Measurements from ENCODE around the gene TNC. TPM values are rescaled to one million over a fixed set of nuclear protein-coding genes. Genes with fewer than 3 reads are reported as not detected.

TNC gene
- total RNA-seq, 1 donor from 2014 or later, result 52.9 TPM

DNA sequence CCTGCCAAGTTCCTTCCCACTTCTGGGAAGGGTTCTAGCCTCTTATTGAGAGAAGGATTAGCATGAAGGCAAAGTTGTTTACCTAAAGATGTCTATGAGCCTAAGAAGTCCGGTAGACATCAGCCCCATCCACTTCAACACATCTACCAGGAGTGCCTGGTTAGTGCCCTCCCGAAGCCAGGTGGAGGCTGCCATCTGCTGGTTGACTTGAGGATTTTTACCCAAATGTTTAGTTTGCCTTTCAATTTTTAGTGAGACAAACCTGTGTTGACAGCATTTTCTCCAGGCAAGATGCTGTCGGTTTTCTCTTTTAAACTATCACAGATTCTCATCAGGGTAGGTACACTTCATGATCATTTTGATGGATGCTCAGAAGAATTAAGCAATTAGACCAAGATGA is 104.0 kb downstream of the TNC start:
- intact Hi-C loops (cut with DNase I), result no loop called here
- Histone ChIP-seq H3K9me3 (no peaks in the 10 kb centered on the region), H3K4me3 (no peak overlapping the region), H3K36me3 (no peaks in the 10 kb centered on the region), H3K27ac (no peak overlapping the region), H3K27me3 (no peaks in the 10 kb centered on the region), H3K4me1 (no peaks in the 10 kb centered on the region)
- TF ChIP-seq, protein P1, sequence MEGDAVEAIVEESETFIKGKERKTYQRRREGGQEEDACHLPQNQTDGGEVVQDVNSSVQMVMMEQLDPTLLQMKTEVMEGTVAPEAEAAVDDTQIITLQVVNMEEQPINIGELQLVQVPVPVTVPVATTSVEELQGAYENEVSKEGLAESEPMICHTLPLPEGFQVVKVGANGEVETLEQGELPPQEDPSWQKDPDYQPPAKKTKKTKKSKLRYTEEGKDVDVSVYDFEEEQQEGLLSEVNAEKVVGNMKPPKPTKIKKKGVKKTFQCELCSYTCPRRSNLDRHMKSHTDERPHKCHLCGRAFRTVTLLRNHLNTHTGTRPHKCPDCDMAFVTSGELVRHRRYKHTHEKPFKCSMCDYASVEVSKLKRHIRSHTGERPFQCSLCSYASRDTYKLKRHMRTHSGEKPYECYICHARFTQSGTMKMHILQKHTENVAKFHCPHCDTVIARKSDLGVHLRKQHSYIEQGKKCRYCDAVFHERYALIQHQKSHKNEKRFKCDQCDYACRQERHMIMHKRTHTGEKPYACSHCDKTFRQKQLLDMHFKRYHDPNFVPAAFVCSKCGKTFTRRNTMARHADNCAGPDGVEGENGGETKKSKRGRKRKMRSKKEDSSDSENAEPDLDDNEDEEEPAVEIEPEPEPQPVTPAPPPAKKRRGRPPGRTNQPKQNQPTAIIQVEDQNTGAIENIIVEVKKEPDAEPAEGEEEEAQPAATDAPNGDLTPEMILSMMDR (IDR thresholded peaks at IDR 0.05), result peak; percentile 86
- ATAC-seq (peak; percentile 88), DNase-seq (peak; percentile 79)

DNA sequence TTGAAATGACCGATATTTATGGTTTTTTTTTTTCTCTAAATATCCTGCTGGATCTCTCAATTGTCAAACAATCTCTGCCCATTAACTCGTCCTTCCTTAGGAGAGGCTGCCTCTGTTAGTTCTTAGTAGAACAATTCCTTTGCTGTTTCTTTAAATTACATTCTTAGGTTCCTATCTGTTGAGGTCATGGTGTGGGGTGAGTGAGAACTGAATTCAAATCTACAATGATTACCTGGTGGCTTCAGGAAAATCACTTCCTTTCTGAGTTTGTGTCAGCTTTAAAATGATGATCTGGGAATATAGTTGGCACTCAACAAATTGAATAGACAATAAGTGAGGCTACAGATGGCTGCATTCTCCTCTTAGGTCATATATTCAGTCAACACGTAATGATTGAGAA is 105.5 kb downstream of the TNC start:
- DNase-seq (no peak), ATAC-seq (no peak)
- Histone ChIP-seq H3K4me1 (no peaks in the 10 kb centered on the region), H3K27me3 (no peaks in the 10 kb centered on the region), H3K36me3 (no peaks in the 10 kb centered on the region), H3K4me3 (no peak overlapping the region), H3K27ac (no peak overlapping the region), H3K9me3 (no peaks in the 10 kb centered on the region)
- intact Hi-C loops (cut with DNase I), result no loop called here
- TF ChIP-seq, protein P1 (IDR thresholded peaks at IDR 0.05), result no peak

DNA sequence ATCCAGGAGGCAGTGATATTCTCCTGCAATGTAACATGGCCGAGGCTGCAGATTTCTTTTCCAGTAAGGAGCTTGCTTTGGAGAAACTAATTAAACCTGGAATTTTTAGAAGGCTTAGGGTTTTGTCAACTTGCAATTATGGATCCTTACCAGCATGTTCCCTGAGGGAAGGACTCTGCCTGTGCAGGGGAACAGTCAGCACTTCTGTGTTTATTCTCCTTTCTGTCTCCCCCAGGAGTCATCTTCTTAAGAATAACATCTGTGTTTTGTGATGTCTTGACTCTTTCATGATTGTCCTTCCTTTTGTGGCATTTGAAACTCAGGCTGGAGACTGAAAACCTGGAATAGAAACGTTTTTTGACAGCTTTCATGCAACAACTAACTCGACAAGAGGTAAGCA is 107.1 kb downstream of the TNC start:
- DNase-seq (no peak), ATAC-seq (no peak)
- intact Hi-C loops (cut with DNase I), result no loop called here
- Histone ChIP-seq H3K4me3 (no peak overlapping the region), H3K4me1 (no peaks in the 10 kb centered on the region), H3K9me3 (no peaks in the 10 kb centered on the region), H3K36me3 (no peaks in the 10 kb centered on the region), H3K27me3 (no peaks in the 10 kb centered on the region), H3K27ac (no peak overlapping the region)
- TF ChIP-seq, protein P1 (IDR thresholded peaks at IDR 0.05), result no peak

DNA sequence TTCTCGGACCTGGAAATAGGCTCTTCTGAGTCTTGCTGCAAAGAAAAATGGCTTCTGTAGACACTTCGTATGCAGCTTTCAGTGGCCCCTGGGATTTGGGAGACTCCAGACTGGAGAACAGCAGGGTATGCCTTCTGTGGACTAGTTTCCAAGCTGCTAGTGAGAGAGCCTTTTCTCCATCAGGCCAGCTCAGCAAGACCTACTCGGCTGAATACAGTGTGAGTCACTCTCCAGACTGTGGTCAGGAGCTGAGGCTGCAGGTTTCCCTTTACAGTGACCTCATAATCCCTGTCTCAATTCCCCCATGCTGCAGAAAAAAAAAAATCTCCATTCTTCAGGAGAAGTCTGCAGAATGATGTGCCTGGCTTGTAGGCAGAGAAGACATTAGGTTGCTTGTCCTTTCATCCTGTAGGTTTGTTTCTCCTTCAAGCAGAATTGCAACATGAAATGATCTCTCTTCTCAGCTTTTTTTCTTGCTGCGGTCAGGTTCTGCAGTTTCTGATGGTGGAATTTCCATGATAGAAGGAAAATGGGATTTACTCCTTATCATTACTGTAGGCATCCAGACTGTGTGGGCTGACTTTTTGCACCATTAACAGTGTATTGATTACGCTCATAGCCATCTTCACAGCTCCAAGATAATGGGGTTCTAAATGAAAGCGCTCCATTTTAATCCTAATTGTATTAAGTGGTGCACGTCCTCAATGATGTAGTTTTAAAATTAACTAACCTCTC is 109.3 kb downstream of the TNC start:
- Histone ChIP-seq H3K27me3 (no peaks in the 10 kb centered on the region), H3K4me3 (no peak overlapping the region), H3K4me1 (no peaks in the 10 kb centered on the region), H3K36me3 (no peaks in the 10 kb centered on the region), H3K9me3 (no peaks in the 10 kb centered on the region), H3K27ac (no peak overlapping the region)
- TF ChIP-seq, protein P1 (IDR thresholded peaks at IDR 0.05), result no peak
- intact Hi-C loops (cut with DNase I), result no loop called here
- ATAC-seq (peak; percentile 75), DNase-seq (no peak)

DNA sequence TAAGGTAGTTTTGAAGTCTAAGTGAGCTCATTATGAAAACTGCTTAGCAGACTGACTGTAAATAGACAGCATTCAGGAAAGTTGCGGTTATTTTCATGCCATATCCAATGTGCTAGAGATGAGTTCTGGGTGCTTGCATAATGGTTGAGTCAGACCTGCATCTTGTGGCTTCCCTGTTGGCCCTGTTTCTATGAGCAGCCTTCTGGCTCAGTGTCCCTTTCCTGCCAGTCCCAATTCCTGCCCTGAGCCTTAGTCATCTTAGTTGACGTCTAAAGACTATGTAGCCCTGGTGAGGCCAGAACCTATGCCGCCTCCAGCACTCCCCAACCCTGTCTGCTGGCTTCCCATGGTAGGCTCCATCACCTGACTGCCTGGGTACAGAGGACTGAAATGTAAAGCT is 111.3 kb downstream of the TNC start:
- DNase-seq (no peak), ATAC-seq (peak; percentile 50)
- H3K36me3 ChIP-seq, result no peaks in the 10 kb centered on the region
- no peaks in the 10 kb centered on the region for H3K9me3 ChIP-seq
- no peaks in the 10 kb centered on the region for H3K4me1 ChIP-seq
- H3K4me3 ChIP-seq, result no peak overlapping the region
- H3K27me3 ChIP-seq, result no peaks in the 10 kb centered on the region
- intact Hi-C loops (cut with DNase I), result no loop called here
- no peak overlapping the region for H3K27ac ChIP-seq
- TF ChIP-seq, protein P1 (IDR thresholded peaks at IDR 0.05), result no peak

DNA sequence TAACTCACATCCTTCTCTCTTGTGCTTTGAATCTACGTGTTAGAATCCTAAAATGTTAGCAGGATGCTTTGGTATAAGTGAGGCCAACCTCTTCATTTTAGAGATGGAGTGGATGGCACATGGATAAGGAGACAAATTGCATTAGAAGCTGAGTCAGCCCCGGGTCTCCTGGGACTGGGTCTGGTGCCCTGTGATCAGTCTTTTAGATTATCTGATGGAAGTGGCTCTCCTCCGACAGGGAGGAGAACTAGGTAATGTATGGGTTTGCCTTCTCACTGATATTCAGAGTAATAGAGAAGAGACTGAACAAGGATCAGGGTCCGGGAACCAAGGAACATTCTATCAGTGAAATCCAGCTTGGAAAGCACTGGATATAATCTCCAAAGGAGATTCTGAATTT is 112.6 kb downstream of the TNC start:
- no peak overlapping the region for H3K4me3 ChIP-seq
- TF ChIP-seq, protein P1 (IDR thresholded peaks at IDR 0.05), result no peak
- no peak overlapping the region for H3K27ac ChIP-seq
- ATAC-seq, result no peak
- intact Hi-C loops (cut with DNase I), result no loop called here
- no peaks in the 10 kb centered on the region for H3K36me3 ChIP-seq
- H3K27me3 ChIP-seq, result no peaks in the 10 kb centered on the region
- DNase-seq, result no peak
- no peaks in the 10 kb centered on the region for H3K9me3 ChIP-seq
- no peaks in the 10 kb centered on the region for H3K4me1 ChIP-seq

All from upper lobe of right lung (tissue), 1 donor.